Osteocyte (in vitro differentiated cells): Measurements from ENCODE around the gene TBC1D1. TPM values are rescaled to one million over a fixed set of nuclear protein-coding genes. Genes with fewer than 3 reads are reported as not detected.
A peak's percentile ranks its signal among the peaks of the same experiment; 100 is the strongest.

Experiments used
- DNase-seq: peaks from one replicate; pipeline ENCODE4 v3.0.0; 2021; ENCODE audit warnings: mixed read lengths; ENCODE audit not compliant: unreplicated experiment; ENCODE audit errors: extremely low spot score
- H3K27ac Mint-ChIP-seq: one replicate; pipeline ENCODE4 v1.8.0; 2021; ENCODE audit warnings: mild to moderate bottlenecking, mixed read lengths; ENCODE audit not compliant: unreplicated experiment
- H3K27me3 Mint-ChIP-seq: one replicate; pipeline ENCODE4 v1.8.0; 2021; ENCODE audit warnings: mixed read lengths; ENCODE audit not compliant: unreplicated experiment
- H3K36me3 Mint-ChIP-seq: one replicate; pipeline ENCODE4 v1.8.0; 2021; ENCODE audit warnings: mixed read lengths; ENCODE audit not compliant: unreplicated experiment
- H3K4me1 Mint-ChIP-seq: one replicate; pipeline ENCODE4 v1.8.0; 2021; ENCODE audit warnings: mixed read lengths; ENCODE audit not compliant: unreplicated experiment
- H3K4me3 Mint-ChIP-seq: one replicate; pipeline ENCODE4 v1.8.0; 2021; ENCODE audit warnings: mild to moderate bottlenecking, moderate library complexity, mixed read lengths; ENCODE audit not compliant: unreplicated experiment
- H3K9me3 Mint-ChIP-seq: one replicate; pipeline ENCODE4 v1.8.0; 2021; ENCODE audit warnings: mixed read lengths; ENCODE audit not compliant: unreplicated experiment
- CTCF ChIP-seq: fragments of 200-600 bp; sonication (generic); IDR thresholded peaks from 2 replicates; pipeline ENCODE4 v1.5.0; 2021; ENCODE audit warnings: antibody characterized with exemption, mild to moderate bottlenecking, moderate library complexity
- long read RNA-seq: library from polyadenylated mRNA; unstranded; transcript quantifications from one replicate; pipeline ENCODE4 v2.0.0, GENCODE V29; 2021
- total RNA-seq: library from RNA; stranded (reverse); gene quantifications from 2 replicates; pipeline ENCODE4 v1.2.1, GENCODE V29; 2021

TBC1D1 gene, protein sequence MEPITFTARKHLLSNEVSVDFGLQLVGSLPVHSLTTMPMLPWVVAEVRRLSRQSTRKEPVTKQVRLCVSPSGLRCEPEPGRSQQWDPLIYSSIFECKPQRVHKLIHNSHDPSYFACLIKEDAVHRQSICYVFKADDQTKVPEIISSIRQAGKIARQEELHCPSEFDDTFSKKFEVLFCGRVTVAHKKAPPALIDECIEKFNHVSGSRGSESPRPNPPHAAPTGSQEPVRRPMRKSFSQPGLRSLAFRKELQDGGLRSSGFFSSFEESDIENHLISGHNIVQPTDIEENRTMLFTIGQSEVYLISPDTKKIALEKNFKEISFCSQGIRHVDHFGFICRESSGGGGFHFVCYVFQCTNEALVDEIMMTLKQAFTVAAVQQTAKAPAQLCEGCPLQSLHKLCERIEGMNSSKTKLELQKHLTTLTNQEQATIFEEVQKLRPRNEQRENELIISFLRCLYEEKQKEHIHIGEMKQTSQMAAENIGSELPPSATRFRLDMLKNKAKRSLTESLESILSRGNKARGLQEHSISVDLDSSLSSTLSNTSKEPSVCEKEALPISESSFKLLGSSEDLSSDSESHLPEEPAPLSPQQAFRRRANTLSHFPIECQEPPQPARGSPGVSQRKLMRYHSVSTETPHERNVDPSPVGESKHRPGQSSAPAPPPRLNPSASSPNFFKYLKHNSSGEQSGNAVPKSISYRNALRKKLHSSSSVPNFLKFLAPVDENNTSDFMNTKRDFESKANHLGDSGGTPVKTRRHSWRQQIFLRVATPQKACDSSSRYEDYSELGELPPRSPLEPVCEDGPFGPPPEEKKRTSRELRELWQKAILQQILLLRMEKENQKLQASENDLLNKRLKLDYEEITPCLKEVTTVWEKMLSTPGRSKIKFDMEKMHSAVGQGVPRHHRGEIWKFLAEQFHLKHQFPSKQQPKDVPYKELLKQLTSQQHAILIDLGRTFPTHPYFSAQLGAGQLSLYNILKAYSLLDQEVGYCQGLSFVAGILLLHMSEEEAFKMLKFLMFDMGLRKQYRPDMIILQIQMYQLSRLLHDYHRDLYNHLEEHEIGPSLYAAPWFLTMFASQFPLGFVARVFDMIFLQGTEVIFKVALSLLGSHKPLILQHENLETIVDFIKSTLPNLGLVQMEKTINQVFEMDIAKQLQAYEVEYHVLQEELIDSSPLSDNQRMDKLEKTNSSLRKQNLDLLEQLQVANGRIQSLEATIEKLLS (N-terminal part only)
- 46.2 and 46.9 TPM in 2 replicates for total RNA-seq
- long read RNA-seq, partial matches to known transcripts, result 18 of 27 reads
- long read RNA-seq, other reads (novel, unspliced or antisense), result 8 of 27 reads

DNA sequence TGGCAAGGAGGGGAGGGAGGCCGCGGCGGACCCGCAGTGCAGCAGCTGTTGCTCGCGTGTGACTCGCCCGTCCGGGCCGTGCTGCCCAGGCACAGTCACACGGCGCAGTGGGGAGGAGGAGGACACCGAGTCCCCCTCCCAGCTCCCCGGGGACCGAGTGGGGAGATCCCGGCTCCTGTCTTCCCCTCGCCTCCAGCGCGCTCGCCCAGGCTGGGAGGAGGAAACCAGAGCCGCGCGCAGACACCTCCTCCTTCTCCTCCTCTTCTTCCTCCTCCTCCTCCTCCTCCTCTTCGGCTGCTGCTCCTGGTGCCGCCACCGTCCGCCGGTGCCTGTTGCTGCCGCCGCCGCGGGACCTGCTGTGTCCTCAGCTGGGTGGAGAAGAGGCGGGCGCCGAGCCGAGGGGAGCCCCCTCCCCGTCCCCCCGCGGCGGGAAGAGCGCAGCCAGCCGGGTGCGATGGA, at the start of gene TBC1D1:
Gene TBC1D1, plus strand, starts transcription at position 284 of the 459 bp plus-strand sequence. CDS start 11,012 bp downstream, outside the sequence.
- DNase-seq, result peak; percentile 86
- Mint-ChIP-seq H3K27ac (peak within 1 kb of the TSS; percentile 23), H3K4me1 (peaks cover 11% of the 10 kb centered on the region), H3K36me3 (no peaks in the 10 kb centered on the region), H3K4me3 (peak within 1 kb of the TSS; percentile 81), H3K9me3 (no peaks in the 10 kb centered on the region), H3K27me3 (peaks cover 47% of the 10 kb centered on the region)
- TF ChIP-seq CTCF, result no peak

DNA sequence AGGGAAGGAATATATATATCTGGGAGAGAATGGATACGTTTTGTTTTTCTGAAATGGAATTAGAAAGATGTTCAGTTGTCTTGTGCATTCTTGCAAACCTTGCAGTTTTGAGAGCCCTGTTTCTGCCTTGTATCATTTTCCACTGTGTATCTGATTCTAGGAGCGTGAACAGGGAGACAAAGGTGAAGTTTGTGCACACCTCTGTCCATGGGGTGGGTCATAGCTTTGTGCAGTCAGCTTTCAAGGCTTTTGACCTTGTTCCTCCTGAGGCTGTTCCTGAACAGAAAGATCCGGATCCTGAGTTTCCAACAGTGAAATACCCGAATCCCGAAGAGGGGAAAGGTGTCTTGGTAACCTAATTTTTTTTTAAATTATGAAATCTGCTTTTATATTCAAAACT, 46.7 kb upstream of the TBC1D1 start:
- Mint-ChIP-seq H3K27me3 (no peaks in the 10 kb centered on the region), H3K36me3 (peaks cover 41% of the 10 kb centered on the region), H3K4me1 (no peaks in the 10 kb centered on the region)

DNA sequence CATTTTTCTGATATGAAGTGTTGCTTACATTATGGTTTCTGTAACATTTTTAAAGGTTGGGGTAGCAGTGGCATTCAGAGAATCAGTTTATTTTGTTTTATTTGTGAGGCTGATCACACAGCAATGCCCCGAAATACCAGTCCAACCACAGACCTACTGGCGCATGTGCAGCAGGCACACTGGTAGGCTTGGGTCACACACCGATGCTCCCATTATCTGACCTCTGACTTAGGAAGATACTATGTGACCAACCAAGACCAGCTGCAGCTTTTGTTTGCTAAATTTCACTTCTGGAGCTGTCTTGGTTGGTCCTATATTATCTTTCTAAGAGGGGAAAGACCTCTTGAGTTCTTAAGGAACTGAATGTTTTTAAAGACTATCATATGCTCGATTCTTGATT, 45.7 kb upstream of the TBC1D1 start:
- Mint-ChIP-seq H3K4me3 (no peak overlapping the region), H3K27me3 (no peaks in the 10 kb centered on the region), H3K27ac (no peak overlapping the region), H3K4me1 (no peaks in the 10 kb centered on the region), H3K9me3 (no peaks in the 10 kb centered on the region), H3K36me3 (peaks cover 37% of the 10 kb centered on the region)
- TF ChIP-seq CTCF, result no peak
- DNase-seq, result no peak

More for the DNA sequence above, 46.7 kb upstream of the TBC1D1 start:
- Mint-ChIP-seq H3K27ac (no peak overlapping the region), H3K9me3 (no peaks in the 10 kb centered on the region), H3K4me3 (no peak overlapping the region)
- no peak for TF ChIP-seq CTCF
- DNase-seq, result no peak

DNA sequence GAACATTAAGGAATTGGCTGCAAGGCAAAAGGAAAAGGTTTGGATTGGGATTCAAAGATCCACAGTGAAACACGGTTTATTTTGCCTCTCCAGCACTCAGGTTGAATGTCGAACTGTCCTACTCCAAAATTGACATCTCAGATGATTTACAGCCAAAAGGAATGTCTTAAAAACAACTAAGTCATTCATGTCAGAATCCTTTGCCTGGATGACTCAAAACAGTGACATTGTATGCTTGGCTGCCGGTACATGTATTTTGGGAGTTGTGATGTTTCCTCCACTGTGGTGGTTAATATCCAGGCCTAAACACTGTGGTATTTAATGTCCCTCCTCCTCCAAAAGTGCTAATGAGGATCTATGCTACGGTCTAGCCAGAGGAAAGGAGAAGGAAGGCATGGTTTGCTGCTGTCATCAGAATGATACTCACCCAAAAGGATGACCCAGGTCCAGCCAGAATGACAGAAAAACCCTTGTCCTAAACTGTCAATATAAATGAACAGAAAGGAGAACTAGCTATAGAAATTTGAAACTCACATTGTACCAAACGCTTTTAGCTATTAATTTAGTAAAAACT, 43.5 kb upstream of the TBC1D1 start:
- Mint-ChIP-seq H3K9me3 (no peaks in the 10 kb centered on the region), H3K4me3 (no peak overlapping the region), H3K36me3 (peaks cover 27% of the 10 kb centered on the region), H3K27me3 (no peaks in the 10 kb centered on the region), H3K4me1 (no peaks in the 10 kb centered on the region), H3K27ac (no peak overlapping the region)
- no peak for DNase-seq
- TF ChIP-seq CTCF, result no peak
